ENCODE measurements around the gene STAT6.

The STAT6 gene

DNA sequence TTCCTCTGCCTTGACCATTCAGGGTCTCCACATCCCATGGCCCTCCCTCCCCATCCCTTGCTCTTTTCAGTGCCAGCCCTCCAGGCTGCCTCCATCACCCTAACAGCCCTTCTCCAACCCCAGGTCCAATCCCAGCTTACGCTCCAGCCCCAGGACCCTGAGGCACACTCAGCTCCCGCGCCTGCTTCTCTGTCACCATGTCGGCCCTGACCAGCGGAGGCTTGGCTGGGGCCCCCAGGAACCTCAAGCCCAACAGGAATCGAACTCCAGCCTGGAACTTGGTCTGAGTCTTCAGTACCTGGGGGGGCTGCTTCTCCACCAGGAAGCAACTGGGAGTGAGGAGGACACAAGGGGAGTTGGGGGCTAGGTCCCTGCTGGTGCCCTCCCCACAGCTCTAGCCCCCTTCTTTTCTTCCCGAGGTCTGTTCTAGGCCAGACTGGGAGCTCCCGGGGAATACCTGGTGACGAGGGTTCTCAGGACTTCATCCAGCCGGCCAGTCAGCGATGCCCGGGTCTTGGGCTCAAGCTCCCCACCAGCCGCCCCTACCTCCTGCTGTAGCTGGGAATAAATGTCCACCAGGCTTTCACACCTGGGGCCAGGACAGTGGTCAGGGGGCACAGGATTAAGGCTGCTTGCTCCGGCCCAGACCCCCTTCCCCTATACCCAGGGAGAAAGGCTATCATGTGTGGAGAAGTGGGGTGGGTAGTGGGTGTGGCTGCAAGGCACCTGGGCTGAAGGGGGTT is 6.0 kb downstream of the STAT6 start:
- no peak for TF ChIP-seq ZNF585B (tag by site-specific recombination; IDR thresholded peaks at IDR 0.05)
- TF ChIP-seq, protein P1, sequence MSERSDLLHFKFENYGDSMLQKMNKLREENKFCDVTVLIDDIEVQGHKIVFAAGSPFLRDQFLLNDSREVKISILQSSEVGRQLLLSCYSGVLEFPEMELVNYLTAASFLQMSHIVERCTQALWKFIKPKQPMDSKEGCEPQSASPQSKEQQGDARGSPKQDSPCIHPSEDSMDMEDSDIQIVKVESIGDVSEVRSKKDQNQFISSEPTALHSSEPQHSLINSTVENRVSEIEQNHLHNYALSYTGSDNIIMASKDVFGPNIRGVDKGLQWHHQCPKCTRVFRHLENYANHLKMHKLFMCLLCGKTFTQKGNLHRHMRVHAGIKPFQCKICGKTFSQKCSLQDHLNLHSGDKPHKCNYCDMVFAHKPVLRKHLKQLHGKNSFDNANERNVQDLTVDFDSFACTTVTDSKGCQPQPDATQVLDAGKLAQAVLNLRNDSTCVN (tag by site-specific recombination; optimal IDR thresholded peaks at IDR 0.05), result no peak
- TF ChIP-seq EGR2 (tag by site-specific recombination; IDR thresholded peaks at IDR 0.05; ENCODE audit: low read depth), result no peak
- TF ChIP-seq ZNF18 (tag by site-specific recombination; IDR thresholded peaks at IDR 0.05), result no peak
- Histone ChIP-seq H3K4me3 (ENCODE audit: low read depth, low read length) (no peak overlapping the region), H3K9me3 (ENCODE audit: control insufficient read depth, insufficient read depth, low read depth, low read length) (no peaks in the 10 kb centered on the region), H3K27ac (ENCODE audit: extremely low read depth, low read depth, low read length) (no peak overlapping the region), H3K4me1 (ENCODE audit: control insufficient read depth, insufficient read depth, low read length) (no peaks in the 10 kb centered on the region), H3K36me3 (ENCODE audit: control insufficient read depth in 2 of 2, insufficient read depth in 1 of 2, low read length in 2 of 2) (peaks cover 0 to 20% of the 10 kb centered on the region in 2 experiments; a peak in 1 of 3 replicates)
- CTCF ChIA-PET, result interaction anchor here (0.6 to 1.4 kb wide), 3 partner anchors 13 to 607 kb away, joined by 3 to 7 read pairs (median 3); no protein-coding TSS in a partner anchor
- POLR2A ChIA-PET, result no interaction called here

DNA sequence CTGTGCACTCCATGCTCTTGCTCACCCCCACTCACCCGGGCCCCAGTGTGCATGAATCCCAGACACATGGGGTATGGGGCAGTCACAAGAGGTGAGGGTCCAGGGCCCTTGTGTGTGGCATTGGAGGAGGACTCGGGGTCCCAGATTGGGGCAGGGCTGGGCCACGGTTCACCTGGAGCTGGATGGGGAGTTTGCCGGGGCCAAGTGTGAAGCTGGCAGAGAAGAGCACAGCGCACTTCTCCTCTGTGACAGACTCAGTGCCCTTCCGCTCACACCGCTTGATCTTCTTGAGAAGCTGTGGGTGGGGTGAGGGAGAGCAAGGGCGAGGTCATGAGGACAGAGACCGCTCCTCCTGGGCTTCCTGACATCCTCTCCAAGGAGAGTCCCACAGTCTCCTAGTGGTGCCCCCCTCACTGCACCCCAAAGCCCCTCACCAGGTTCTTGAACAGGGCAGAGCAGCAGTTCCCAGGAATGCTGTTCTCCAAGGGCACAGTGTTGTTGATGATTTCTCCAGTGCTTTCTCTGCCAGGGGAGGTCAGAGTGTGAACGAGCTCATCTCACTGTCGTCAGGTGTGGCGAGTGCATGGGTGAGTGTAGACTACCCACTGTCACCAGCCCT is 6.8 kb downstream of the STAT6 start:
- ChIA-PET CTCF (interaction anchor here (0.5 to 2.2 kb wide), 3 partner anchors 35 to 104 kb away, joined by 3 to 10 read pairs (median 8); no protein-coding TSS in a partner anchor), POLR2A (interaction anchor here (1.7 kb wide), 1 partner anchor 25 kb away, joined by 4 read pairs; the partner anchor contains the start of gene NEMP1)
- TF ChIP-seq SP7 (tag by site-specific recombination; IDR thresholded peaks at IDR 0.05), result no peak
- TF ChIP-seq GLIS1 (tag by site-specific recombination; IDR thresholded peaks at IDR 0.05), result no peak
- TF ChIP-seq ZSCAN23 (tag by site-specific recombination; IDR thresholded peaks at IDR 0.05), result no peak
- TF ChIP-seq ZNF548 (tag by site-specific recombination; IDR thresholded peaks at IDR 0.05), result no peak
- no peak for TF ChIP-seq ZNF501 (tag by site-specific recombination; IDR thresholded peaks at IDR 0.05)
- no peak for TF ChIP-seq ZNF311 (tag by site-specific recombination; IDR thresholded peaks at IDR 0.05; ENCODE audit: borderline replicate concordance)
- no peak for TF ChIP-seq SCRT2 (tag by site-specific recombination; IDR thresholded peaks at IDR 0.05)
- TF ChIP-seq ZBTB17 (tag by site-specific recombination; IDR thresholded peaks at IDR 0.05), result no peak
- no peak for TF ChIP-seq ZNF174 (tag by site-specific recombination; IDR thresholded peaks at IDR 0.05)
- no peak for TF ChIP-seq ZNF701 (tag by site-specific recombination; IDR thresholded peaks at IDR 0.05)
- TF ChIP-seq ZNF645 (tag by site-specific recombination; IDR thresholded peaks at IDR 0.05), result no peak
- TF ChIP-seq ZNF292 (tag by site-specific recombination; IDR thresholded peaks at IDR 0.05; ENCODE audit: borderline replicate concordance, low read depth), result no peak
- no peak for TF ChIP-seq OSR2 (tag by site-specific recombination; IDR thresholded peaks at IDR 0.05)
- no peak for TF ChIP-seq ZNF768 (tag by site-specific recombination; IDR thresholded peaks at IDR 0.05)
- TF ChIP-seq, protein P2, sequence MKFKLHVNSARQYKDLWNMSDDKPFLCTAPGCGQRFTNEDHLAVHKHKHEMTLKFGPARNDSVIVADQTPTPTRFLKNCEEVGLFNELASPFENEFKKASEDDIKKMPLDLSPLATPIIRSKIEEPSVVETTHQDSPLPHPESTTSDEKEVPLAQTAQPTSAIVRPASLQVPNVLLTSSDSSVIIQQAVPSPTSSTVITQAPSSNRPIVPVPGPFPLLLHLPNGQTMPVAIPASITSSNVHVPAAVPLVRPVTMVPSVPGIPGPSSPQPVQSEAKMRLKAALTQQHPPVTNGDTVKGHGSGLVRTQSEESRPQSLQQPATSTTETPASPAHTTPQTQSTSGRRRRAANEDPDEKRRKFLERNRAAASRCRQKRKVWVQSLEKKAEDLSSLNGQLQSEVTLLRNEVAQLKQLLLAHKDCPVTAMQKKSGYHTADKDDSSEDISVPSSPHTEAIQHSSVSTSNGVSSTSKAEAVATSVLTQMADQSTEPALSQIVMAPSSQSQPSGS (tag by site-specific recombination; IDR thresholded peaks at IDR 0.05; ENCODE audit: low read depth), result no peak
- no peak for TF ChIP-seq ZNF184 (tag by site-specific recombination; IDR thresholded peaks at IDR 0.05)
- TF ChIP-seq ZNF776 (tag by site-specific recombination; IDR thresholded peaks at IDR 0.05; ENCODE audit: borderline replicate concordance), result no peak
- TF ChIP-seq ZNF354C (tag by site-specific recombination; IDR thresholded peaks at IDR 0.05; ENCODE audit: borderline replicate concordance, low read depth), result no peak
- TF ChIP-seq ZSCAN30 (tag by site-specific recombination; IDR thresholded peaks at IDR 0.05), result no peak
- TF ChIP-seq ZNF621 (tag by site-specific recombination; IDR thresholded peaks at IDR 0.05), result no peak
- peaks cover 0 to 20% of the 10 kb centered on the region in 2 experiments; a peak in 1 of 3 replicates for H3K36me3 ChIP-seq (ENCODE audit: control insufficient read depth in 2 of 2, insufficient read depth in 1 of 2, low read length in 2 of 2)
- no peak overlapping the region for H3K4me3 ChIP-seq (ENCODE audit: low read depth, low read length)
- no peaks in the 10 kb centered on the region for H3K4me1 ChIP-seq (ENCODE audit: control insufficient read depth, insufficient read depth, low read length)
- H3K27ac ChIP-seq (ENCODE audit: extremely low read depth, low read depth, low read length), result no peak overlapping the region
- no peaks in the 10 kb centered on the region for H3K9me3 ChIP-seq (ENCODE audit: control insufficient read depth, insufficient read depth, low read depth, low read length)
